Fibroblast of lung (primary cell): ENCODE measurements around the gene TMED4. TPM values are rescaled to one million over a fixed set of nuclear protein-coding genes. Genes with fewer than 3 reads are reported as not detected.

Source experiments
- DNase-seq, 2 donors: peaks; one replicate each; pipeline versions ENCODE4 v3.0.0 to v3.0.0-alpha.2; 2010; ENCODE audit warnings: low read depth in 2 of 2
- H2AFZ ChIP-seq: 2 replicates; pipeline ENCODE4 v1.5.1; 2012; ENCODE audit warnings: low read length, control low read depth, inconsistent platforms
- H3K27ac ChIP-seq: 2 replicates; pipeline ENCODE4 v1.5.1; 2011; ENCODE audit warnings: low read length, control low read depth; ENCODE audit not compliant: insufficient read depth
- H3K27me3 ChIP-seq: 2 replicates; pipeline ENCODE4 v1.5.1; 2011; ENCODE audit warnings: mild to moderate bottlenecking, low read length; ENCODE audit not compliant: control insufficient read depth, insufficient read depth
- H3K36me3 ChIP-seq: 2 replicates; pipeline ENCODE4 v1.5.1; 2011; ENCODE audit warnings: low read length; ENCODE audit not compliant: control insufficient read depth, insufficient read depth
- H3K4me1 ChIP-seq: 2 replicates; pipeline ENCODE4 v1.5.1; 2011; ENCODE audit warnings: low read length; ENCODE audit not compliant: control insufficient read depth, insufficient read depth; ENCODE audit errors: extremely low read depth
- H3K4me2 ChIP-seq: 2 replicates; pipeline ENCODE4 v1.5.1; 2011; ENCODE audit warnings: low read length, control low read depth; ENCODE audit not compliant: insufficient read depth; ENCODE audit errors: extremely low read depth
- H3K4me3 ChIP-seq, 4 experiments: fragments of 200-600 bp in 1 of 4; sonication (generic) in 1 of 4; replicated peaks in 1 of 4; 2 replicates each; pipeline ENCODE4 v1.5.1; 2011 to 2016; ENCODE audit warnings: low read length in 4 of 4, low read depth in 3 of 4, mild to moderate bottlenecking in 3 of 4, control low read depth in 2 of 4, inconsistent platforms in 1 of 4, mixed read lengths in 1 of 4; ENCODE audit not compliant: insufficient read depth in 1 of 4; ENCODE audit errors: control extremely low read depth in 1 of 4
- H3K79me2 ChIP-seq: 2 replicates; pipeline ENCODE4 v1.5.1; 2012; ENCODE audit warnings: mild to moderate bottlenecking, low read length, inconsistent platforms; ENCODE audit not compliant: control insufficient read depth, insufficient read depth
- H3K9ac ChIP-seq: 2 replicates; pipeline ENCODE4 v1.5.1; 2011; ENCODE audit warnings: mild to moderate bottlenecking, low read length, control low read depth; ENCODE audit not compliant: insufficient read depth
- H3K9me3 ChIP-seq: 2 replicates; pipeline ENCODE4 v1.5.1; 2012; ENCODE audit warnings: low read depth, low read length; ENCODE audit not compliant: control insufficient read depth, insufficient read depth
- H4K20me1 ChIP-seq: 2 replicates; pipeline ENCODE4 v1.5.1; 2011; ENCODE audit warnings: low read length; ENCODE audit not compliant: control insufficient read depth, insufficient read depth; ENCODE audit errors: extremely low read depth
- EZH2 ChIP-seq: IDR thresholded peaks from 2 replicates; pipeline ENCODE4 v1.5.1; 2012; ENCODE audit warnings: low read length, control low read depth, mild to moderate bottlenecking; ENCODE audit errors: missing control alignments
- polyA plus RNA-seq, 2 donors: library from polyadenylated mRNA; depleted of rRNA in 1 of 2; stranded (reverse) in 1 of 2; unstranded in 1 of 2; fragments of >200 nt; gene quantifications; 2 replicates each; pipeline ENCODE4 v1.2.1, GENCODE V29; 2011 to 2012; ENCODE audit warnings: missing spikeins in 1 of 2
- total RNA-seq: library from RNA; depleted of rRNA; stranded (reverse); fragments of >200 nt; gene quantifications from 2 replicates; pipeline ENCODE4 v1.2.1, GENCODE V29; 2014
- TF ChIP-seq, protein P1 (sequence below), 2 donors: IDR thresholded peaks in 1 of 2; conservative IDR thresholded peaks in 1 of 2; 1 replicate in 1 of 2; 2 replicates in 1 of 2; pipeline ENCODE4 v1.5.1; 2011 to 2012; ENCODE audit warnings: low read length in 2 of 2, control low read depth in 1 of 2, inconsistent platforms in 1 of 2, low read depth in 1 of 2, mild to moderate bottlenecking in 1 of 2

The TMED4 gene
- total and polyA plus RNA-seq, 2 donors (not counting 1 experiment from before 2014, with no cell fraction given): 74.5 to 101 TPM

- Histone ChIP-seq H3K9me3 (no peaks in the 10 kb centered on the region), H3K36me3 (no peaks in the 10 kb centered on the region), H3K27me3 (no peaks in the 10 kb centered on the region), H3K4me3 (no peak overlapping the region), H2AFZ (no peak overlapping the region), H3K9ac (no peak overlapping the region), H3K27ac (no peak overlapping the region), H4K20me1 (no peaks in the 10 kb centered on the region), H3K79me2 (no peaks in the 10 kb centered on the region), H3K4me1 (peaks cover 6% of the 10 kb centered on the region), H3K4me2 (no peak overlapping the region)
- TF ChIP-seq, protein P1, sequence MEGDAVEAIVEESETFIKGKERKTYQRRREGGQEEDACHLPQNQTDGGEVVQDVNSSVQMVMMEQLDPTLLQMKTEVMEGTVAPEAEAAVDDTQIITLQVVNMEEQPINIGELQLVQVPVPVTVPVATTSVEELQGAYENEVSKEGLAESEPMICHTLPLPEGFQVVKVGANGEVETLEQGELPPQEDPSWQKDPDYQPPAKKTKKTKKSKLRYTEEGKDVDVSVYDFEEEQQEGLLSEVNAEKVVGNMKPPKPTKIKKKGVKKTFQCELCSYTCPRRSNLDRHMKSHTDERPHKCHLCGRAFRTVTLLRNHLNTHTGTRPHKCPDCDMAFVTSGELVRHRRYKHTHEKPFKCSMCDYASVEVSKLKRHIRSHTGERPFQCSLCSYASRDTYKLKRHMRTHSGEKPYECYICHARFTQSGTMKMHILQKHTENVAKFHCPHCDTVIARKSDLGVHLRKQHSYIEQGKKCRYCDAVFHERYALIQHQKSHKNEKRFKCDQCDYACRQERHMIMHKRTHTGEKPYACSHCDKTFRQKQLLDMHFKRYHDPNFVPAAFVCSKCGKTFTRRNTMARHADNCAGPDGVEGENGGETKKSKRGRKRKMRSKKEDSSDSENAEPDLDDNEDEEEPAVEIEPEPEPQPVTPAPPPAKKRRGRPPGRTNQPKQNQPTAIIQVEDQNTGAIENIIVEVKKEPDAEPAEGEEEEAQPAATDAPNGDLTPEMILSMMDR (conservative IDR thresholded peaks at IDR 0.05 in 1 of 2, IDR thresholded peaks at IDR 0.05 in 1 of 2; ENCODE audit: low read depth in 1 of 2, low read length in 2 of 2): peak; percentile 23 to 53
- TF ChIP-seq EZH2: no peak
- peak in 1 of 2 donors; percentile 5 for DNase-seq
These were observed 47.5 kb downstream of the TMED4 start for GRCh38 chr7:44534501-44534900.

- DNase-seq: peak in 1 of 2 donors; percentile 64
- no peaks in the 10 kb centered on the region for H3K9me3 ChIP-seq
- H3K4me1 ChIP-seq: peaks cover 6% of the 10 kb centered on the region
- no peak overlapping the region for H3K27ac ChIP-seq
- H3K79me2 ChIP-seq: no peaks in the 10 kb centered on the region
- no peak overlapping the region for H3K9ac ChIP-seq
- no peaks in the 10 kb centered on the region for H3K36me3 ChIP-seq
- TF ChIP-seq, protein P1 (conservative IDR thresholded peaks at IDR 0.05 in 1 of 2, IDR thresholded peaks at IDR 0.05 in 1 of 2; ENCODE audit: low read depth in 1 of 2, low read length in 2 of 2): no peak
- no peak for TF ChIP-seq EZH2
- H4K20me1 ChIP-seq: no peaks in the 10 kb centered on the region
- H3K27me3 ChIP-seq: no peaks in the 10 kb centered on the region
- H3K4me2 ChIP-seq: no peak overlapping the region
- H2AFZ ChIP-seq: no peak overlapping the region
- no peak overlapping the region for H3K4me3 ChIP-seq
These were observed 47.9 kb downstream of the TMED4 start for GRCh38 chr7:44534087-44534486.

- DNase-seq: peak in 1 of 2 donors; percentile 47
- TF ChIP-seq, protein P1 (conservative IDR thresholded peaks at IDR 0.05 in 1 of 2, IDR thresholded peaks at IDR 0.05 in 1 of 2; ENCODE audit: low read depth in 1 of 2, low read length in 2 of 2): no peak
- TF ChIP-seq EZH2: no peak
- Histone ChIP-seq H3K4me1 (peaks cover 6% of the 10 kb centered on the region), H3K4me2 (no peak overlapping the region), H3K27me3 (no peaks in the 10 kb centered on the region), H2AFZ (no peak overlapping the region), H3K79me2 (no peaks in the 10 kb centered on the region), H4K20me1 (no peaks in the 10 kb centered on the region), H3K4me3 (no peak overlapping the region), H3K9ac (no peak overlapping the region), H3K36me3 (no peaks in the 10 kb centered on the region), H3K27ac (no peak overlapping the region), H3K9me3 (no peaks in the 10 kb centered on the region)
These were observed 48.6 kb downstream of the TMED4 start for GRCh38 chr7:44533301-44534055.
